Hepatocyte (in vitro differentiated cells): ENCODE data around the gene PEAK1.

Experiments
- CTCF ChIP-seq: fragments of 200-600 bp; sonication (generic); IDR thresholded peaks from 2 replicates; pipeline ENCODE4 v1.5.1; 2016; ENCODE audit warnings: antibody characterized with exemption, mild to moderate bottlenecking; ENCODE audit not compliant: poor library complexity
- EZH2 ChIP-seq: fragments of 200-600 bp; sonication (generic); IDR thresholded peaks from 2 replicates; pipeline ENCODE4 v1.6.1; 2016; ENCODE audit warnings: antibody characterized with exemption, mild to moderate bottlenecking, borderline replicate concordance
- EZH2phosphoT487 ChIP-seq: fragments of 200-600 bp; sonication (generic); IDR thresholded peaks from one replicate; pipeline ENCODE4 v1.6.1; 2018; ENCODE audit warnings: antibody characterized with exemption, mild to moderate bottlenecking, low read depth, moderate library complexity; ENCODE audit not compliant: unreplicated experiment, severe bottlenecking

GRCh38 chr15:77356305-77356704, 63.6 kb downstream of the PEAK1 start:
- TF ChIP-seq CTCF (no peak), EZH2 (no peak), EZH2phosphoT487 (no peak)
